Caco-2 (cell line): ENCODE results near the gene ZNF337. TPM values are rescaled to one million over a fixed set of nuclear protein-coding genes. Genes with fewer than 3 reads are reported as not detected.

Experiments
- BruUV-seq: library from RNA; stranded (reverse); fragments of 400-500 nt; replicated peaks from 2 replicates; lab custom pipeline; 2021; lab: Mats Ljungman, UMichigan
- CTCF ChIA-PET: fragments of 300-600 bp; sonication (Branson Sonifier 250); formaldehyde crosslinking; loops from one replicate; lab custom pipeline; 2022; ENCODE audit warnings: antibody characterized with exemption; lab: Charles Lee
- POLR2A ChIA-PET: fragments of 300-600 bp; sonication (Branson Sonifier 250); formaldehyde crosslinking; loops from one replicate; lab custom pipeline; 2022; ENCODE audit warnings: antibody characterized with exemption; lab: Charles Lee
- DNase-seq, 2 experiments: peaks; one replicate each; pipeline versions ENCODE4 v3.0.0 to v3.0.0-alpha.2; 2020 to 2022
- H3K27me3 ChIP-seq: replicated peaks from 2 replicates; pipeline ENCODE4 v1.6.0; 2011; ENCODE audit warnings: low read length; ENCODE audit not compliant: control insufficient read depth, insufficient read depth
- H3K36me3 ChIP-seq: 2 replicates; pipeline ENCODE4 v1.5.1; 2011; ENCODE audit warnings: low read length; ENCODE audit not compliant: control insufficient read depth, insufficient read depth
- H3K4me1 ChIP-seq: fragments of 250-450 bp; sonication (Bioruptor Pico); 2 replicates; pipeline ENCODE4 v1.5.1; 2020; ENCODE audit warnings: mild to moderate bottlenecking
- H3K4me3 ChIP-seq: 2 replicates; pipeline ENCODE4 v1.5.1; 2011; ENCODE audit warnings: low read depth, mild to moderate bottlenecking, control low read depth, low read length
- H3K9me3 ChIP-seq: fragments of 250-450 bp; sonication (Bioruptor Pico); 2 replicates; pipeline ENCODE4 v1.5.1; 2020; ENCODE audit warnings: mild to moderate bottlenecking, moderate library complexity
- H3K27ac Mint-ChIP-seq: one replicate; pipeline ENCODE4 v1.8.0; 2022; ENCODE audit warnings: mixed read lengths; ENCODE audit not compliant: unreplicated experiment
- H3K27me3 Mint-ChIP-seq: one replicate; pipeline ENCODE4 v1.8.0; 2022; ENCODE audit warnings: mixed read lengths; ENCODE audit not compliant: insufficient read depth, unreplicated experiment
- H3K36me3 Mint-ChIP-seq: one replicate; pipeline ENCODE4 v1.8.0; 2022; ENCODE audit warnings: mild to moderate bottlenecking, mixed read lengths; ENCODE audit not compliant: insufficient read depth, unreplicated experiment
- H3K4me1 Mint-ChIP-seq: one replicate; pipeline ENCODE4 v1.8.0; 2022; ENCODE audit warnings: low read depth, mixed read lengths; ENCODE audit not compliant: unreplicated experiment
- H3K4me3 Mint-ChIP-seq: one replicate; pipeline ENCODE4 v1.8.0; 2022; ENCODE audit warnings: mild to moderate bottlenecking, moderate library complexity, mixed read lengths; ENCODE audit not compliant: unreplicated experiment
- H3K9me3 Mint-ChIP-seq: one replicate; pipeline ENCODE4 v1.8.0; 2022; ENCODE audit warnings: mixed read lengths; ENCODE audit not compliant: unreplicated experiment
- CTCF ChIP-seq, 2 experiments: fragments of 200-600 bp in 1 of 2; IDR thresholded peaks; 1 replicate in 1 of 2; 2 replicates in 1 of 2; pipeline versions ENCODE4 v1.5.1 to v1.8.0; 2011 to 2022; ENCODE audit warnings: antibody characterized with exemption in 1 of 2, control low read depth in 1 of 2, inconsistent platforms in 1 of 2, low read depth in 1 of 2, low read length in 1 of 2, mild to moderate bottlenecking in 1 of 2, moderate library complexity in 1 of 2; ENCODE audit not compliant: insufficient read depth in 1 of 2, severe bottlenecking in 1 of 2, unreplicated experiment in 1 of 2
- intact Hi-C: fragments of 100-400 bp; cut with micrococcal nuclease; formaldehyde crosslinking; loops from one replicate; pipeline ENCODE4 v1.10.0; 2022; ENCODE audit not compliant: unreplicated experiment
- total RNA-seq: library from RNA; stranded (reverse); gene quantifications from 2 replicates; pipeline ENCODE4 v1.2.3, GENCODE V29; 2022

Gene ZNF337
- total RNA-seq, 1 experiment from 2014 or later = 7.4 TPM

DNA sequence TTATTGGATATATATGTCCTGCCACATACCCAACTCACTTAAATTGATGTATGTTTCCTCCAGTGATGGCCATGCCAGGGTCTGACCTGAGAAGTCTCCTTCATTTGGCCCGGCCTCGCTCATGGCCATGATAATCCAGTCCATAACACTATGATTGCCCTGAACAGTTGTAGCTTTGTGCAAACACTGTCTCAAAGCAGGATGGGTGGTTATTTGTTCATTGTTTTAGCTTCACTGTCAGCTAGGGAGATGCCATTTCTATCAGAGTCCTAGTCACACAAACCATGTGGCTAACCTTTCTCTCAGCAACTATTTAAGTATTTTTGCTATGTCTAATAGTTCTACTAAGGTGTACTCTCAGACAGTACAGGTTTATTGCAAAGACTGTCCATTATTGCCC, 47.6 kb upstream of the ZNF337 start:
- H3K4me3 ChIP-seq = no peak overlapping the region
- H3K27ac Mint-ChIP-seq = no peak overlapping the region
- ChIA-PET CTCF (no interaction called here), POLR2A (no interaction called here)
- no peaks in the 10 kb centered on the region for H3K36me3 ChIP-seq
- TF ChIP-seq CTCF (IDR thresholded peaks at IDR 0.05; ENCODE audit: insufficient read depth in 1 of 2, low read depth in 1 of 2, low read length in 1 of 2, severe bottlenecking in 1 of 2, unreplicated experiment in 1 of 2) = no peak
- intact Hi-C loops = no loop called here
- DNase-seq = no peak
- no peaks in the 10 kb centered on the region for H3K27me3 ChIP-seq
- no peak overlapping the region for H3K4me3 Mint-ChIP-seq
- H3K36me3 Mint-ChIP-seq = peaks cover 6% of the 10 kb centered on the region
- no peaks in the 10 kb centered on the region for H3K9me3 ChIP-seq
- H3K4me1 ChIP-seq = no peaks in the 10 kb centered on the region
- H3K9me3 Mint-ChIP-seq = no peaks in the 10 kb centered on the region
- no peaks in the 10 kb centered on the region for H3K27me3 Mint-ChIP-seq
- no peaks in the 10 kb centered on the region for H3K4me1 Mint-ChIP-seq
- no TSS peak for BruUV-seq

- Mint-ChIP-seq H3K27me3 (no peaks in the 10 kb centered on the region), H3K27ac (no peak overlapping the region), H3K9me3 (no peaks in the 10 kb centered on the region), H3K36me3 (peaks cover 4% of the 10 kb centered on the region), H3K4me3 (no peak overlapping the region), H3K4me1 (no peaks in the 10 kb centered on the region)
- no peak for TF ChIP-seq CTCF (IDR thresholded peaks at IDR 0.05; ENCODE audit: insufficient read depth in 1 of 2, low read depth in 1 of 2, low read length in 1 of 2, severe bottlenecking in 1 of 2, unreplicated experiment in 1 of 2)
- intact Hi-C loops = no loop called here
- Histone ChIP-seq H3K4me3 (no peak overlapping the region), H3K9me3 (no peaks in the 10 kb centered on the region), H3K36me3 (no peaks in the 10 kb centered on the region), H3K4me1 (no peaks in the 10 kb centered on the region), H3K27me3 (no peaks in the 10 kb centered on the region)
- no peak for DNase-seq
- CTCF ChIA-PET = no interaction called here
- POLR2A ChIA-PET = no interaction called here
- no TSS peak for BruUV-seq
Measured at GRCh38 chr20:25741088-25741487, 44.4 kb upstream of the ZNF337 start.

DNA sequence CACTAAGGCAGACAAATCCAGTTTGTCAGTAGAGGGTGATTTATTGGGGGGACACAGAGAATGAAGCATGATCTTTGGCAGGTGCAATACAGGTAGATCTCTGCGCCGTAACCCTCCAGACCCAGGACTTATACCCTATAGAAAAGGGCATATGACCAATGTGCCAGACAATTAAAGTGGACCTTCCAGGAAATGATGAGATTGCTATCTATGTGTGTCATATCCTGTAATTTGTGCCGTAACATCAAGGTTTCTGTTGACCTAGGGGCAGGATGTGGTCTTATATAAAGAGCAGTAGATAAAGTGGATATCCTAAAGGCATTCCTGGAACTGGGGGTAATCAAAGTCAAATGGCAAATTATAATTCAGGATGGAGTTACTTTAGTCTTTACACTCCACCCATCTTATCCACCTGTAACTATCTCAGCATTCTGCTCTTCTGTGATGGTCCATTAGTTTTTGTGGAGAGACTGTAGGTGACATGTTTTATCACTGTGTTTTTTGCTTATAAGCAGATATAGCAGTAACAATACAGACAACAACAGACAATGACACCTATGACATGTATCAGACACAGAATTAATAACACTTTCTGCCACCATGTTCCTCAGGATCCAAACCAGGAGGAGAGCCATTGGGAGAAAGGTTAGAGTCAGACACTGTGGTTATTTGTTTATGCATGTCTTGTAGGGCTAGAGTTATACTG, 43.1 kb upstream of the ZNF337 start:
- no peaks in the 10 kb centered on the region for H3K36me3 Mint-ChIP-seq
- H3K27me3 ChIP-seq = no peaks in the 10 kb centered on the region
- intact Hi-C loops = no loop called here
- no peak for DNase-seq
- no peaks in the 10 kb centered on the region for H3K36me3 ChIP-seq
- H3K27me3 Mint-ChIP-seq = no peaks in the 10 kb centered on the region
- no peak overlapping the region for H3K4me3 Mint-ChIP-seq
- H3K9me3 ChIP-seq = no peaks in the 10 kb centered on the region
- TF ChIP-seq CTCF (IDR thresholded peaks at IDR 0.05; ENCODE audit: insufficient read depth in 1 of 2, low read depth in 1 of 2, low read length in 1 of 2, severe bottlenecking in 1 of 2, unreplicated experiment in 1 of 2) = no peak
- ChIA-PET CTCF (no interaction called here), POLR2A (no interaction called here)
- H3K9me3 Mint-ChIP-seq = no peaks in the 10 kb centered on the region
- H3K27ac Mint-ChIP-seq = no peak overlapping the region
- H3K4me1 Mint-ChIP-seq = no peaks in the 10 kb centered on the region
- BruUV-seq = no TSS peak
- no peak overlapping the region for H3K4me3 ChIP-seq
- no peaks in the 10 kb centered on the region for H3K4me1 ChIP-seq
